Measurements from ENCODE around the gene FBN1.

FBN1 gene

GRCh38 chr15:48547286-48547685 is 98.2 kb downstream of the FBN1 start:
- DNase-seq = no peak

DNA sequence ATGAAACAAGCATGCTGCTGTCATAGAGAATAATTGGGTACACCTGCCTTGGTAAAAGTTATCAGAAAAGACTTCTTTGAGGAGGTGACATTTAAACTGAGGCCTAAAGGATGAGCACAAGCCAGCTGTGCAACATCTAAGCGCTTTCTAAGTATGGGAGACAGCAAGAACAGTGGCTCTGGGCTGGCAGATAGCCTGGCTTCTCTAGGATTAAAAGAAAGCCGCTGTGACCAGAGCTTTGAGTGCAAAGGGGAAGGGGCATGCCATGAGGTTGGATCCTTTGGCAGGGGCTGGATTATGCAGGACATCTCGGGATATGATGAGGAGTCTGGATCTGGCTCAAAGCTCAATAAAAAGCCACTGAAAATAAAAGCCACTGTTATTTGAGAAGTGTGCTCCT is 99.2 kb downstream of the FBN1 start:
- no peak for DNase-seq

- DNase-seq = no peak
Observed at GRCh38 chr15:48544778-48545177, 100.7 kb downstream of the FBN1 start.

- no peak for DNase-seq
Observed at GRCh38 chr15:48541341-48542278, 103.9 kb downstream of the FBN1 start.

GRCh38 chr15:48540756-48541155 is 104.8 kb downstream of the FBN1 start:
- no peak for DNase-seq

GRCh38 chr15:48538941-48539340 is 106.6 kb downstream of the FBN1 start:
- no peak for DNase-seq

DNA sequence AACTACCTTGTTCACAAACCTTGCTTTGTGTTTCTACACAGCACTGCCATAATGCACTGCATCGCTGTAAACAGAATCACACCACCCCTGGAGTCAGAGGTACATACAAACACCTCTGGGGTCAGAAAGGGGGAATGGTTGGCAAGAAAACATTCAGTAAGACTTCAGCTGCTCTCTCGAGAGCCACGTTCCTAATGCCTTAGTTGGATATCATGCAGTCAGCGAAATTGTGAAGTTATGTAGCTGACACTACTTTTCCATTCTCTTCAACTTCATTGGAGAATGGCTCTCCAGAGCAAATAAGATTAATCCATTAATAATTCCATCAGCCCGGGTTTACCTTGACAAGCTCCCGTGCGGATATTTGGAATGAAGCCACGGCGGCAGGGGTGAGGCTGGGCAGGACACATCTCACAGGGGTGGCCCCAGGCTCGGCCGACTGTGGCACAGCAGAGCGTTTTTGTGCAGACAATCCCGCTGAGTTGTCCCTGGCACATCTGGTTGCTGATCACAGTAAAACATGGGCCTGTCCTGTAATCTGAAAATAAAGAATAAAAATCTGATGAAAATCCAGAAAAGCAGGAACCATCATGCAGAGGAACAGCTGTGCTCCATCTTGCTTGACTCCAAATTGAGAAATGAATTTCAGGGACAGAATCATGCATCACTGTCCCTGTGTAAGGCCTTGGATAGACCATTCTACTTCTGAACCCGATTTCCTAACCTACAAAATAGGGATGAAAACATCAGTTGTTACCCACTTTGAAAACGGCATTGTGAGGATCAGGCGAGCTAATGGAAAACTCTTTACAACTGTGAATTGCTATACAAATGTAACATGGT is 108.0 kb downstream of the FBN1 start:
- DNase-seq = no peak

GRCh38 chr15:48536681-48537091 is 108.8 kb downstream of the FBN1 start:
- DNase-seq = no peak

DNA sequence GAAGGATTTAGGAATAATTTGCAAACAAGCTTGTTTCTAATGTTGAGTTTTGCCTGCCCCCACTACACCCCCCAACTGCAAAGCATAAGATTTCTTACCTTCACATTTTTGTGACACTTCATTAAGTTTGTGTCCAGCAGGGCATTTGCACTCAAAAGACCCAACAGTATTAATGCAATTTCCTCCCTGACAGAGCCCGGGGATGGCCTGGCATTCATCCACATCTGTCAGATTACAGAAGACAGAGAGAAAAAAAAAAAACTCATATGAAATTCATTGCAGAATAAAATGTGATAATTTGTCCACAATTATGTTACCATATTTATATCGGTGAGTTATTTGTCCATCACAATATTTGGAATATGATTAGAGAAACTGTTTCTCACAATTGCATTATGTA is 111.5 kb downstream of the FBN1 start:
- no peak for DNase-seq

DNA sequence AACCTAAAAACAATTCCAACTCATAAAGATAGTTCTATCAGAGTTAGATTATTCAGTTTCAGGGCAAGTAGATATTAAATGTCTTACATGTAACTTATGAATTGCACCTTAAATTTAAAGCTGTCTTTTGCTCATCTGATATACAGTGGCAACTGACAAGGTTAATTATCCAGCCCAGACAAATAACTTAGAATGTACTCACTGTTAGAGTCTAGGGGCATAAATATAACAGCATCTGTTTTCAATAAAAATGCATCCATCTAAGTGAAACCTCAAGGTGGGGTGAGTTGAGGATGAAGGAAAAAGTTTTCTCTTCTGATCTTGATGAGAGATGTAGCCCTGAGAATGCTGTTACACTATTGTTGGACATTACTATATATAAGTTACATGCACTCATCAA is 112.6 kb downstream of the FBN1 start:
- no peak for DNase-seq

GRCh38 chr15:48530528-48530927 is 115.0 kb downstream of the FBN1 start:
- DNase-seq = no peak

DNA sequence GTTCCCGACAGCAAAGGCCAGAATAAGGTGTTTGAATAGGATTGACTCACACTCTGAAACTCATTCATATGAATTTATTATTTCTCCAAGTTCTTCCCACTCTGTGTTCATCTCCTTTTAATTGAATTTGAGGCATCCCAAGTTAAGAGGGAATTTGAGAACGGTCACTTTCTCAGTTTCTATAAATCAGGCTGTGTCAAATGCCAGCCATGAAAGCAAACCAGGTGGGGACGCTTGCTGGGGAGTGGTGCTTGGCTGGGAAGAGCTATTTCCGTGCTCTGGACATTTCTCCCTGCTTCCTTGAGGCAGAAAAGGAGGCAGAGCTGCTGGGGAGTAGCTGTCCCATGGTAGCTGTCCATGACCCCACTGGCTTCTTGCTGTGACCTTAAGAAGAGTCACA is 116.6 kb downstream of the FBN1 start:
- DNase-seq = no peak

- no peak for DNase-seq
Observed at GRCh38 chr15:48527517-48527916, 118.0 kb downstream of the FBN1 start.

- DNase-seq = no peak
Observed at GRCh38 chr15:48522911-48523310, 122.6 kb downstream of the FBN1 start.

DNA sequence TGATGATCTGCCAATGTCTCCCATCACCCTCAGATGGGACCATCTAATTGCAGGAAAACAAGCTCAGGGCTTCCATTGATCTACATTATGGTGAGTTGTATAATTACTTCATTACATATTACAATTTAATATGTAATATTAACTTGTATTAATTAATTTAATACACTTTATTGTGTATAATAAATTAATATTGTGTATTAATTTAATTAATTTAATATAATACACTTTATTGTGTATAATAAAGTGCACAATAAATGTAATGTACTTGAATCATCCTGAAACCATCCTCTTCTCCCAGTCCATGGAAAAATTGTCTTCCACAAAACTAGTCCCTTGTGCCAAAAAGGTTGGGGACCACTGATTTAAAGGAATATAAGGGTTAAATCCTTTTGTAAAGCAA is 123.4 kb downstream of the FBN1 start:
- no peak for DNase-seq

DNA sequence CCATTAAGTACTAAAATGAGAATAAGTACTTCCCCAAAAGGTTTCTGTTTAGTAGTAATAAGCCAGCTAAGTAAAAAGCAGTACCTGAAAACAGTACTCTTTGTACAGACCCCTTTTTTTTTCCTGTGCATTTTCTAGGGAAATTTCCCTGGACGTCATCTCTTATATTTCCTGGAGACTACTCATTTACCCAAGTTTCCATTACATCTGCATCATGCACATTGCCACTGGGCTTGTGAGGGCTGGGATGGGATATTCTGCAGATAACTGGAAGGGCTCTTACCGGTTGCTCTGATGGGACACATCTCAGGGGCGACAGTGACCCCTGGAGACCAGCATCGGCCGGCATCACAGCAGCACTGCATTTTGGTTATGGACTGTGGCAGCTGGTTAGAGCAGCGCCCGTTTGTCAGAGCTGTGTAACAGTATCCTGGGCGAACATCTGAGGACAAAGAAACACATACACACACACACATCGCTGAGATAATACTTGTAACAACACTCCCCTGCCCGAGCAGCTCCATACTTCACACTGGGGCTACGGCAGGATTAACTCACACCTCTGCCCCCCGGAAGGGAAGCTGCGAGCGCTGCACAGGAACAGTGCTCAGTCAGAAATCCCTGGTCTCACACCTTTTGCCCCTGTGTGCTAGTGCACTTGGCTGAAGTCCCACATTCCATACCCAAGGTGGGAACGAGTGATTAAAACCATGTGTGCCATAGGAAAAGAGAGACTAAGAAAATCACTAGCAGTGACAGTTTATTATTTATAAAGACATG is 124.9 kb downstream of the FBN1 start:
- DNase-seq = no peak

DNA sequence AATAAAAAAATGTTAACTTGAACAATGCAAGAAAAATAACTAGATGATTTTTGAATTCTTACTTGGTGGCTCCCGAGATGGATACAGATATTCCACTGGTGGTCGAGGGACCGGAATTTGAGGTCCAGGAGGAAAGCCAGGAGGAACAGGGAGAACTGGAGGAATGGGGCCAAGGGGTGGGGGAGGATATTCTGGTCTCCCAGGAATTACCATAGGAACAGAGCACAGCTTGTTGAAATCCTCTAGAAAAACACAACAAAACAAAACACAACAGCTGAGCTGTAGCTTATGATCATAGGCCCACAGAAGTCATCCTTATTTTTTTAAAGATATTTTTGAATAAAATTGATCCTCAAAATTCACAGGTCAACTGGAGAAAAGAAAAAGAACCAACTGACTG is 129.4 kb downstream of the FBN1 start:
- DNase-seq = no peak

DNA sequence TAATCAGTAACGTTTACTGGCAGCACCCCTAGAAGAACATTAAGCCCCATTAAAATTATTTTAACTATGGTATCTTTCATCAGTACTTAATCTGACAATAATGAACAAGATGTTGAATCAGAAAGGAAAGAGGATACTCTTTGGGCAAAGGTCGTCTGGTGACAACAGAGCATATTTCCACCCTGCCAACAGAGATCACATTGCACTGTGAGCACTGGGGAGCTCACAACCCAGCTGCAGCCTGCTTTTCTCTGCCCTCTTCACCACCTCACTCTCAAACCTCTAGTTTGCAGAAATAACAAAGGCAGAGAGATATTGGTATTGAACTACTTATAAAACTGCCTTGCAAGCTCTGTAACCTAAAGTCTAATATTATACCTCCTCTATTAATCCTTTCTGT is 130.0 kb downstream of the FBN1 start:
- no peak for DNase-seq

- DNase-seq = no peak
Observed at GRCh38 chr15:48514103-48514816, 131.2 kb downstream of the FBN1 start.

DNA sequence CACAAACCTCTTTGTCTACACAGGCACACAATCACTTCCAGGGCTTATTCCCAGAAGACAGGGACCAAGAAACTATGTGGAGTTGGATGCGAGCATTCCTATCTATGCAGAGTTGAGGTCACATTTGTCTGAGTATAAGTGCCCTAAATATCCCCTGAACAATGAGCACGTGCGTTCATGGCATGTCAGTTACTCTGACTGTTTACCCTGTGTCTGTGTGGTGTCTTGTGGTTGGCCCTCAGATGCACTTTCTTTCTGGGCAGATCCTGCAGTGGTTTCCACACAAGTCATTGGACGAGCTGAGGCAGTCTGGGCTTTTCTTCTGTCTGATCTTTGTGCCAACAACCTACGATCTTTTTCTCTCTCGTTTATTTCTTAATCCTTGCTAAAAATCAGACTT is 134.5 kb downstream of the FBN1 start:
- DNase-seq = no peak

- DNase-seq = peak; percentile 21
Observed at GRCh38 chr15:48507416-48508065, 138.0 kb downstream of the FBN1 start.

DNA sequence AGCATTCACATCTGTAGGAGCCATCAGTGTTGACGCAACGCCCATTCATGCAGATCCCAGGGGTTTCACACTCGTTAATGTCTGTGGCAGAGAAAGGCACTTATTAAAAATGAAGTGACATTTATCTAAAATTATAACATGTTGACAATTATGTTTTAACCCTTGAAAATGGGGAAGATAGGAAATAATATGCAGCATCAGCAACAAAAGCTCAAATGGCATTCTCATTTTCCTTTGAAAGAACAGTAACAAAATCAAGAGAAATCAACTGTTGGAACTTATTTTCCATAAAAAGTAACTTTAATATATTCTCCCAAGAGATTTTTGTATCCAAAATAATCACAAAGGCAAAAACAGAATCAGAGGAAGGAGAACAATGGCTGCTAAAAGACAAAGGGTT is 140.4 kb downstream of the FBN1 start:
- no peak for DNase-seq
